Measurements from ENCODE around the gene EPHA8.

Gene EPHA8

GRCh38 chr1:22601610-22602009 lies 38.3 kb downstream of the EPHA8 start:
- CTCF ChIA-PET, result no interaction called here
- Histone ChIP-seq H3K27ac (ENCODE audit: extremely low read depth, low read depth, low read length) (no peak overlapping the region), H3K4me3 (ENCODE audit: low read depth, low read length) (no peak overlapping the region), H3K4me1 (ENCODE audit: control insufficient read depth, insufficient read depth, low read length) (no peaks in the 10 kb centered on the region), H3K9me3 (ENCODE audit: control insufficient read depth, insufficient read depth, low read depth, low read length) (no peaks in the 10 kb centered on the region), H3K36me3 (ENCODE audit: control insufficient read depth in 2 of 2, insufficient read depth in 1 of 2, low read length in 2 of 2) (no peaks in the 10 kb centered on the region)
- no peak for TF ChIP-seq HOXD13 (CRISPR knock-in tag; IDR thresholded peaks at IDR 0.05; ENCODE audit: borderline replicate concordance)
- no peak for TF ChIP-seq OVOL3 (tag by site-specific recombination; IDR thresholded peaks at IDR 0.05)
- no peak for TF ChIP-seq ZNF416 (tag by site-specific recombination; IDR thresholded peaks at IDR 0.05)
- no peak for TF ChIP-seq ZNF768 (tag by site-specific recombination; IDR thresholded peaks at IDR 0.05)
- TF ChIP-seq ZNF660 (tag by site-specific recombination; IDR thresholded peaks at IDR 0.05), result no peak
- TF ChIP-seq ZNF433 (tag by site-specific recombination; IDR thresholded peaks at IDR 0.05; ENCODE audit: low read depth), result no peak
- no peak for TF ChIP-seq ZNF266 (tag by site-specific recombination; IDR thresholded peaks at IDR 0.05; ENCODE audit: low read depth)
- no peak for TF ChIP-seq ZNF558 (tag by site-specific recombination; IDR thresholded peaks at IDR 0.05)
- no peak for TF ChIP-seq ZNF692 (tag by site-specific recombination; IDR thresholded peaks at IDR 0.05)
- no peak for TF ChIP-seq ZNF132 (tag by site-specific recombination; IDR thresholded peaks at IDR 0.05; ENCODE audit: borderline replicate concordance)
- TF ChIP-seq ZNF561 (tag by site-specific recombination; IDR thresholded peaks at IDR 0.05; ENCODE audit: borderline replicate concordance), result no peak
- TF ChIP-seq REST (tag by site-specific recombination; IDR thresholded peaks at IDR 0.05), result no peak
- TF ChIP-seq ZNF274 (IDR thresholded peaks at IDR 0.05; ENCODE audit: low read length), result no peak
- TF ChIP-seq ZNF274 (tag by site-specific recombination; IDR thresholded peaks at IDR 0.05; ENCODE audit: borderline replicate concordance), result no peak
- no peak for TF ChIP-seq ZNF701 (tag by site-specific recombination; IDR thresholded peaks at IDR 0.05)
- TF ChIP-seq ZBTB7A (tag by site-specific recombination; IDR thresholded peaks at IDR 0.05; ENCODE audit: low read depth), result no peak
- no peak for TF ChIP-seq REPIN1 (tag by site-specific recombination; IDR thresholded peaks at IDR 0.05; ENCODE audit: low read depth)
- no peak for TF ChIP-seq ZNF114 (tag by site-specific recombination; IDR thresholded peaks at IDR 0.05)
- no peak for TF ChIP-seq ZNF76 (tag by site-specific recombination; IDR thresholded peaks at IDR 0.05; ENCODE audit: borderline replicate concordance, low read depth)
- no peak for TF ChIP-seq ZNF426 (tag by site-specific recombination; IDR thresholded peaks at IDR 0.05)
- no peak for TF ChIP-seq ZNF121 (tag by site-specific recombination; IDR thresholded peaks at IDR 0.05)
- POLR2A ChIA-PET, result no interaction called here

GRCh38 chr1:22602060-22602740 lies 38.9 kb downstream of the EPHA8 start:
- TF ChIP-seq EGR2 (tag by site-specific recombination; IDR thresholded peaks at IDR 0.05; ENCODE audit: low read depth), result peak; percentile 51
- no peak for TF ChIP-seq ZNF571 (tag by site-specific recombination; IDR thresholded peaks at IDR 0.05)
- peak; percentile 61 for TF ChIP-seq ZFHX2 (tag by site-specific recombination; conservative IDR thresholded peaks at IDR 0.05)
- CTCF ChIA-PET, result no interaction called here
- Histone ChIP-seq H3K9me3 (ENCODE audit: control insufficient read depth, insufficient read depth, low read depth, low read length) (no peaks in the 10 kb centered on the region), H3K4me3 (ENCODE audit: low read depth, low read length) (no peak overlapping the region), H3K36me3 (ENCODE audit: control insufficient read depth in 2 of 2, insufficient read depth in 1 of 2, low read length in 2 of 2) (no peaks in the 10 kb centered on the region), H3K27ac (ENCODE audit: extremely low read depth, low read depth, low read length) (no peak overlapping the region), H3K4me1 (ENCODE audit: control insufficient read depth, insufficient read depth, low read length) (no peaks in the 10 kb centered on the region)
- POLR2A ChIA-PET, result no interaction called here
